Breast epithelium (tissue), 4 donors: ENCODE measurements around the gene EML1. TPM values are rescaled to one million over a fixed set of nuclear protein-coding genes. Genes with fewer than 3 reads are reported as not detected.

Experiments
- DNase-seq, 2 donors: peaks; one replicate each; pipeline ENCODE4 v3.0.0-alpha.2; 2019; ENCODE audit warnings: low spot score in 2 of 2
- H3K27ac ChIP-seq, 2 donors: fragments of 200-600 bp; sonication (generic) in 1 of 2; one replicate each; pipeline ENCODE4 v1.5.1; 2016 to 2019; ENCODE audit warnings: mild to moderate bottlenecking in 1 of 2
- H3K27me3 ChIP-seq, 2 donors: fragments of 200-600 bp; sonication (generic) in 1 of 2; one replicate each; pipeline versions ENCODE4 v1.5.1 to v1.6.0; 2017 to 2019; ENCODE audit warnings: control low read depth in 1 of 2, mild to moderate bottlenecking in 1 of 2
- H3K36me3 ChIP-seq: fragments of 200-600 bp; one replicate; pipeline ENCODE4 v1.5.1; 2019
- H3K4me1 ChIP-seq, 2 donors: fragments of 200-600 bp; sonication (generic); one replicate each; pipeline ENCODE4 v1.5.1; 2016 to 2019; ENCODE audit warnings: control low read depth in 1 of 2
- H3K4me3 ChIP-seq, 3 donors: fragments of 200-600 bp; sonication (generic); 1 replicate in 2 of 3; 2 replicates in 1 of 3; pipeline ENCODE4 v1.5.1; 2016 to 2019; ENCODE audit warnings: mild to moderate bottlenecking in 3 of 3, moderate library complexity in 2 of 3
- H3K9me3 ChIP-seq, 2 donors: fragments of 200-600 bp; sonication (generic) in 1 of 2; one replicate each; pipeline ENCODE4 v1.5.1; 2016 to 2019; ENCODE audit warnings: control low read depth in 1 of 2
- POLR2A ChIP-seq: fragments of 450-650 bp; IDR thresholded peaks from one replicate; pipeline ENCODE4 v1.6.1; 2016; ENCODE audit warnings: antibody characterized with exemption, mild to moderate bottlenecking, moderate library complexity
- POLR2AphosphoS5 ChIP-seq, 3 donors: sonication (generic); formaldehyde crosslinking; IDR thresholded peaks; one replicate each; pipeline ENCODE4 v1.6.1; 2017; ENCODE audit warnings: antibody characterized with exemption in 3 of 3
- intact Hi-C: fragments of 100-400 bp; cut with DNase I; formaldehyde crosslinking; loops from one replicate; pipeline ENCODE4 v1.15.1; 2023; ENCODE audit warnings: low total_unique reads
- total RNA-seq, 3 donors: library from RNA; depleted of rRNA; stranded (reverse); fragments of >200 nt; gene quantifications; one replicate each; pipeline ENCODE4 v1.1.0, GENCODE V29; 2016
- TF ChIP-seq, protein P1 (sequence below), 3 donors: fragments of 450-650 bp; IDR thresholded peaks; one replicate each; pipeline ENCODE4 v1.5.1; 2016 to 2017; ENCODE audit warnings: antibody characterized with exemption in 3 of 3, mild to moderate bottlenecking in 3 of 3, moderate library complexity in 3 of 3

The EML1 gene
- total RNA-seq, 3 donors from 2014 or later = 11.3 to 26.1 (median 25.9) TPM

DNA sequence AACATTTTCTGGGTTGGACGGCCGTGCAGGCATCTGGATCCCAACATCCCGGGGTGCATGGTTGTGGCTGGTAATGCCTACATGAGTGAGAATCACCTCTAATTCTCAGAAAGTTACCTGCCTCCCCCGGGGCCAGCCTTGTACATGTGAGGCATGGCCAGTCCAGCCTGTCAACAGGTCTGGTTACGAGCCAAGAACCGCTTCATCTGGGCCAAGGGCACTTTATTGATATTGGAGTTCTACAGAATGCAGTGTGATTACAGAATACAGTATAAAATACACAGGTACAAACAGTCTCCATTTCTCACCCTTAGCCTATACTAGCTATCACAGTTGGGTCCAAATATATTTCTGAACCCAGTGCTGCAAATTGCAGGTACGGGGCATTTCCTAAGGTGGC, 187.1 kb downstream of the EML1 start:
- intact Hi-C loops = loop anchor here (5.0 kb wide), 1 partner anchor 127 kb away; no protein-coding TSS in a partner anchor
- no peak overlapping the region for H3K4me3 ChIP-seq
- no peaks in the 10 kb centered on the region for H3K4me1 ChIP-seq
- H3K27ac ChIP-seq = no peak overlapping the region
- H3K9me3 ChIP-seq = peaks cover 4 to 6% of the 10 kb centered on the region in 2 donors
- no peaks in the 10 kb centered on the region for H3K27me3 ChIP-seq
- DNase-seq = no peak
- no peaks in the 10 kb centered on the region for H3K36me3 ChIP-seq
- TF ChIP-seq POLR2AphosphoS5 (IDR thresholded peaks at IDR 0.05) (no peak), POLR2A (no peak)
- TF ChIP-seq, protein P1, sequence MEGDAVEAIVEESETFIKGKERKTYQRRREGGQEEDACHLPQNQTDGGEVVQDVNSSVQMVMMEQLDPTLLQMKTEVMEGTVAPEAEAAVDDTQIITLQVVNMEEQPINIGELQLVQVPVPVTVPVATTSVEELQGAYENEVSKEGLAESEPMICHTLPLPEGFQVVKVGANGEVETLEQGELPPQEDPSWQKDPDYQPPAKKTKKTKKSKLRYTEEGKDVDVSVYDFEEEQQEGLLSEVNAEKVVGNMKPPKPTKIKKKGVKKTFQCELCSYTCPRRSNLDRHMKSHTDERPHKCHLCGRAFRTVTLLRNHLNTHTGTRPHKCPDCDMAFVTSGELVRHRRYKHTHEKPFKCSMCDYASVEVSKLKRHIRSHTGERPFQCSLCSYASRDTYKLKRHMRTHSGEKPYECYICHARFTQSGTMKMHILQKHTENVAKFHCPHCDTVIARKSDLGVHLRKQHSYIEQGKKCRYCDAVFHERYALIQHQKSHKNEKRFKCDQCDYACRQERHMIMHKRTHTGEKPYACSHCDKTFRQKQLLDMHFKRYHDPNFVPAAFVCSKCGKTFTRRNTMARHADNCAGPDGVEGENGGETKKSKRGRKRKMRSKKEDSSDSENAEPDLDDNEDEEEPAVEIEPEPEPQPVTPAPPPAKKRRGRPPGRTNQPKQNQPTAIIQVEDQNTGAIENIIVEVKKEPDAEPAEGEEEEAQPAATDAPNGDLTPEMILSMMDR (IDR thresholded peaks at IDR 0.05) = no peak

DNA sequence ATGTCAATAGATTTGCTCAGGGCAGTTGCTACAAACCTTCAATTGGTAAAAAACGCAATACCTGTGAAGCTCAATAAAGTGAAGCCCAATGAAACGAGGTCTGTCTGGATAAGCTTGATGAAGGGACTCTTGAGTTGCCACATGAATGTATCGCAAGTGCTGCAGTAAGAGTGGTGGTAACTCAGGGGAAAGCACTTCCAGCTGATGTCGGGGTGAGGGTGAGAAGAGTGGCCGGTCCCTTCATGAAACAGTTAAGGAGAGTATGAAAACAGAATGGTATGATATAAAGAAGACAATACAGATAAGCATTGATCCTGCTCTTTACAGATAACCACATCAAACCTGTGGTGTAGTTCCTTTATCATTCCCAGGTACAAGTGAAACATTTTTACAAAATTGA, 188.6 kb downstream of the EML1 start:
- H3K36me3 ChIP-seq = no peaks in the 10 kb centered on the region
- no peaks in the 10 kb centered on the region for H3K9me3 ChIP-seq
- intact Hi-C loops = loop anchor here (5.0 kb wide), 1 partner anchor 125 kb away; no protein-coding TSS in a partner anchor
- H3K27me3 ChIP-seq = no peaks in the 10 kb centered on the region
- TF ChIP-seq, protein P1 (IDR thresholded peaks at IDR 0.05) = no peak
- TF ChIP-seq POLR2A (no peak), POLR2AphosphoS5 (IDR thresholded peaks at IDR 0.05) (no peak)
- no peaks in the 10 kb centered on the region for H3K4me1 ChIP-seq
- no peak overlapping the region for H3K27ac ChIP-seq
- no peak for DNase-seq
- H3K4me3 ChIP-seq = no peak overlapping the region

DNA sequence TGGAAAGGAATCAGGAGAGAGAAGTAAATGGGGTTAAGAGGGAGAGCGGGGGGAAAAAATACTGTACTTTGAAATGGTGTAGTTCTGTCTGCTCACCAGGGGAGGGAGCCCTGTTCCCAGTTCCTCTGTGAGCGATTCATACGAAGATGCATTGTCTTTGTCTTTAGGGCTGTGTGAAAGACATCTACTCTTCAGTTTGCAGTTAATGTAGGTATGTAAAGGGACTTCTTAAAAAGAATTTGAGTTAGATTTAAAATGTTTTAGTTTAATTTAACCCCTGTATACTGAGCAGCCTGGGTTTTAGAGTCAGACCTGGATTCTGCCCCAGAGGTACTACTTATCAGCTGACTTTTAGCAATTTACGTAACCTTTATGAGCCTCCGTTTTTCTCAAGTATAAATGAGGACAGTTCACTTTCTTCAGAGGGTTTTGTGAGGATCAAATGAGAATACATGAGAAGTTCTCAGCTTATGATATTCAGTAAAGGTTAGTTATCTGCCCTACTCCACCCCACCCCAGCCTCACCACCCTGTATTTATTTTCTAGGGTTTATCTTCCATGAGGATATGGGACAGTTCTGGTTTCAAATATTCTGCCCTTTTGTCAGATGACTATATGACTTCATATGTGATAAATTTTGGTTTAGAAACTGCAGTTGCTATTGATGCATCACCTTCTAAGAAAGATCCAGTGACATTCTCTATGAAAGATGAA, 189.5 kb downstream of the EML1 start:
- intact Hi-C loops = loop anchor here (5.0 kb wide), 1 partner anchor 125 kb away; no protein-coding TSS in a partner anchor
- Histone ChIP-seq H3K9me3 (no peaks in the 10 kb centered on the region), H3K27me3 (no peaks in the 10 kb centered on the region), H3K27ac (no peak overlapping the region), H3K4me1 (no peaks in the 10 kb centered on the region), H3K36me3 (no peaks in the 10 kb centered on the region), H3K4me3 (no peak overlapping the region)
- no peak for DNase-seq
- TF ChIP-seq POLR2A = no peak
- peak in 2 of 3 donors; percentile 29 to 60 for TF ChIP-seq POLR2AphosphoS5 (IDR thresholded peaks at IDR 0.05)
- TF ChIP-seq, protein P1 (IDR thresholded peaks at IDR 0.05) = peak; percentile 91 to 94 (median 92)

DNA sequence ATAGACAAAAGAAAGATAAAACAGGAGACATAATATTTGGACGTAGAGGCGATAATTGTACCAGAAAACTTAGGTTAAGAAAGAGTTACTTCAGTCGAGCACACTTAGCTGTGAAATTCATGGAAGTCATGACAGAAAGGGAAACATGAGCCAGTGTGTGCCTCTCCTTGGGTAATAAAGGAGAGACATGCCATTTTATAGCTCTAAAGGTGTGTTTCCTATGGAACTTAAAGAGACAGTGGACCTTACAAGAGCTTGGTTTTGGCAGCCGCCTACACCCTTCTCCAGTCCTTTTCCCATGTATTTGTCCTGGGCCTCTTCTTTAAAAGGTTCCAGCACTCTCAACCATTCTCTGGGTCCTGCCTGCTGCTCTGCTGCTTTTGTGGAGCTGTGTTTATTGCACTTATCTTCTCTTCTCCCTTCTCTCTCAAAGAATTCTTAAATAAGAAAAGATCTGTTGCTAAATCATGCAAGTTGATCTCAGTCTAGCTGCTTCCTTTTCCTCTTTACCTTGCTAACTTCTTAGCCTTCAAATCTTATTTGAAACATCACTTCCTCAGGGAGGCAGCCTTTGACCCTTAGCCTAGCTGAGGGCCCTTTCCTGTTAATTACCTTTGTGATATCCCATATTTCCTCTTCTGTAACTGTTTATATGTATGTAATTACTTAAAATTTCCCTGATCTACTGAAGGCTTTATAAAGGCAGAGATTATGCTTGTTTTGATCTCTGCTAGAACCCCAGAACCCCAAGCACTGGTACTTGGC, 190.2 kb downstream of the EML1 start:
- Histone ChIP-seq H3K27ac (peak overlapping the region in 1 of 2 donors; percentile 27), H3K27me3 (no peaks in the 10 kb centered on the region), H3K4me1 (no peaks in the 10 kb centered on the region), H3K9me3 (no peaks in the 10 kb centered on the region), H3K4me3 (no peak overlapping the region), H3K36me3 (no peaks in the 10 kb centered on the region)
- no peak for DNase-seq
- TF ChIP-seq POLR2A = no peak
- no peak for TF ChIP-seq POLR2AphosphoS5 (IDR thresholded peaks at IDR 0.05)
- TF ChIP-seq, protein P1 (IDR thresholded peaks at IDR 0.05) = no peak
- intact Hi-C loops = loop anchor here (5.0 kb wide), 1 partner anchor 124 kb away; no protein-coding TSS in a partner anchor

DNA sequence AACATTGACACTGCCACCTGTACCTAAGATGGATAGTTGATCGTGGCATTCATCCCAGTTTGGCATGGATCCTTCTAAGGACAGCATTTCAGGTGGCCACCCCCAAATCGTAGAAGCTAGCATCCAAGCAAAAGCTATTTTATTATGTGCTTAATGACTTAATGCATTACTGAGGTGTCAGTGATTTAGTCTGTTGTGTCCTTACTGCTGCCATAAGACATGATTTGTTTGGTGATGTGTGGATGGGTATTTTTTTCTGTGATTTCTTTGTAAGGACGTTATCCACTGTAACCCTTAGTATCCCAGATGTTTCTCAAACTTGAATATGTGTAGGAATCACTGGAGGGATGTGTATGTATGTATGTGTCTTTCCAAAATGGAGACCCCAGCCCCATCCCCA, 190.8 kb downstream of the EML1 start:
- intact Hi-C loops = loop anchor here (5.0 kb wide), 1 partner anchor 123 kb away; no protein-coding TSS in a partner anchor
- no peaks in the 10 kb centered on the region for H3K9me3 ChIP-seq
- DNase-seq = no peak
- TF ChIP-seq POLR2A = no peak
- no peak for TF ChIP-seq POLR2AphosphoS5 (IDR thresholded peaks at IDR 0.05)
- TF ChIP-seq, protein P1 (IDR thresholded peaks at IDR 0.05) = no peak
- no peak overlapping the region for H3K4me3 ChIP-seq
- H3K27me3 ChIP-seq = no peaks in the 10 kb centered on the region
- H3K4me1 ChIP-seq = no peaks in the 10 kb centered on the region
- H3K27ac ChIP-seq = no peak overlapping the region
- H3K36me3 ChIP-seq = no peaks in the 10 kb centered on the region
